RWPE2 (cell line): ENCODE measurements around the gene ATRN.
A peak's percentile ranks its signal among the peaks of the same experiment; 100 is the strongest.

Experiments
- ATAC-seq: fragments of 200-7000 bp; cut with Tn5 transposase; 3 replicates; pipeline ENCODE4 v1.9.1; 2021; ENCODE audit warnings: low read depth
- DNase-seq: peaks from one replicate; pipeline ENCODE4 v3.0.0-alpha.2; 2020; ENCODE audit warnings: low spot score
- H3K27ac ChIP-seq: fragments of 450-650 bp; 2 replicates; pipeline ENCODE4 v1.5.1; 2017; ENCODE audit warnings: mild to moderate bottlenecking; ENCODE audit not compliant: poor library complexity, severe bottlenecking
- H3K27me3 ChIP-seq: fragments of 250-450 bp; sonication (Bioruptor Pico); 2 replicates; pipeline ENCODE4 v1.5.1; 2021; ENCODE audit warnings: mild to moderate bottlenecking, moderate library complexity; ENCODE audit not compliant: insufficient read depth, poor library complexity, severe bottlenecking
- H3K36me3 ChIP-seq: fragments of 250-450 bp; sonication (Bioruptor Pico); 2 replicates; pipeline ENCODE4 v1.5.1; 2020; ENCODE audit warnings: low read depth, mild to moderate bottlenecking, moderate library complexity
- H3K4me1 ChIP-seq: fragments of 250-450 bp; sonication (Bioruptor Pico); 2 replicates; pipeline ENCODE4 v1.5.1; 2021; ENCODE audit warnings: mild to moderate bottlenecking, moderate library complexity; ENCODE audit not compliant: insufficient read depth, poor library complexity, severe bottlenecking
- H3K4me3 ChIP-seq: fragments of 250-450 bp; sonication (Bioruptor Pico); 2 replicates; pipeline ENCODE4 v1.5.1; 2021; ENCODE audit warnings: mild to moderate bottlenecking, moderate library complexity; ENCODE audit not compliant: severe bottlenecking
- H3K9me3 ChIP-seq: fragments of 250-450 bp; sonication (Bioruptor Pico); 2 replicates; pipeline ENCODE4 v1.5.1; 2021; ENCODE audit warnings: mild to moderate bottlenecking, moderate library complexity; ENCODE audit not compliant: severe bottlenecking
- CTCF ChIP-seq: fragments of 450-650 bp; IDR thresholded peaks from one replicate; pipeline ENCODE4 v1.5.1; 2017; ENCODE audit warnings: mild to moderate bottlenecking, moderate library complexity; ENCODE audit not compliant: poor library complexity, severe bottlenecking

The ATRN gene

GRCh38 chr20:3667434-3668037, 196.7 kb downstream of the ATRN start:
- Histone ChIP-seq H3K4me1 (no peaks in the 10 kb centered on the region), H3K9me3 (no peaks in the 10 kb centered on the region), H3K27ac (no peak overlapping the region), H3K4me3 (no peak overlapping the region), H3K27me3 (peaks cover 31% of the 10 kb centered on the region), H3K36me3 (no peaks in the 10 kb centered on the region)
- ATAC-seq (no peak), DNase-seq (no peak)
- TF ChIP-seq CTCF: no peak

GRCh38 chr20:3669710-3670367, 199.0 kb downstream of the ATRN start:
- H3K27ac ChIP-seq: no peak overlapping the region
- ATAC-seq (no peak), DNase-seq (peak; percentile 43)
- no peak overlapping the region for H3K4me3 ChIP-seq
- H3K36me3 ChIP-seq: no peaks in the 10 kb centered on the region
- H3K4me1 ChIP-seq: no peaks in the 10 kb centered on the region
- no peak for TF ChIP-seq CTCF
- H3K9me3 ChIP-seq: no peaks in the 10 kb centered on the region
- H3K27me3 ChIP-seq: peaks cover 37% of the 10 kb centered on the region

- ATAC-seq (peak; percentile 13; the same call in 1 of the 3 replicates), DNase-seq (no peak)
- Histone ChIP-seq H3K27ac (no peak overlapping the region), H3K4me1 (no peaks in the 10 kb centered on the region), H3K27me3 (peaks cover 43% of the 10 kb centered on the region), H3K36me3 (no peaks in the 10 kb centered on the region), H3K9me3 (no peaks in the 10 kb centered on the region), H3K4me3 (no peak overlapping the region)
- peak; percentile 18 for TF ChIP-seq CTCF
Observed at GRCh38 chr20:3670511-3670910, 199.7 kb downstream of the ATRN start.

GRCh38 chr20:3670945-3671344, 200.1 kb downstream of the ATRN start:
- no peak for ATAC-seq
- H3K4me1 ChIP-seq: no peaks in the 10 kb centered on the region

More at GRCh38 chr20:3670945-3671344, 200.1 kb downstream of the ATRN start:
- Histone ChIP-seq H3K27ac (no peak overlapping the region), H3K9me3 (no peaks in the 10 kb centered on the region), H3K4me3 (no peak overlapping the region), H3K36me3 (no peaks in the 10 kb centered on the region), H3K27me3 (peaks cover 48% of the 10 kb centered on the region)
- no peak for TF ChIP-seq CTCF
- DNase-seq: no peak
